Measurements from ENCODE around the gene NDUFAF2. TPM values are rescaled to one million over a fixed set of nuclear protein-coding genes. Genes with fewer than 3 reads are reported as not detected.

NDUFAF2 gene
- total and polyA plus RNA-seq, 2 experiments from 2014 or later = 31.6 to 155 TPM

- Histone ChIP-seq H3K9me2 (ENCODE audit: insufficient read depth) (peaks cover 8% of the 10 kb centered on the region; the same call in 1 of the 2 replicates), H3K4me1 (ENCODE audit: insufficient read depth) (no peaks in the 10 kb centered on the region), H3K36me3 (ENCODE audit: insufficient read depth) (no peaks in the 10 kb centered on the region), H3F3A (replicated peaks; ENCODE audit: low read depth) (no peaks in the 10 kb centered on the region), H3K4me3 (no peak overlapping the region), H3K4me2 (no peak overlapping the region), H3K27ac (ENCODE audit: low read depth) (no peak overlapping the region), H2AFZ (peak overlapping the region; percentile 56), H3K79me2 (replicated peaks; ENCODE audit: insufficient read depth) (no peaks in the 10 kb centered on the region), H3K27me3 (ENCODE audit: insufficient read depth) (no peaks in the 10 kb centered on the region), H4K20me1 (replicated peaks; ENCODE audit: insufficient read depth) (no peaks in the 10 kb centered on the region; the same call in 1 of the 2 replicates)
- peak; percentile 10 for DNase-seq (ENCODE audit: low spot score)
- no peak overlapping the region for H3K4me3 Mint-ChIP-seq
- H3K9me3 Mint-ChIP-seq = peaks cover 5% of the 10 kb centered on the region
- H3K27me3 Mint-ChIP-seq (ENCODE audit: insufficient read depth, low read depth, poor library complexity) = no peaks in the 10 kb centered on the region
- no peak overlapping the region for H3K27ac Mint-ChIP-seq
- H3K36me3 Mint-ChIP-seq (ENCODE audit: low read depth) = peaks cover 4% of the 10 kb centered on the region; the same call in 2 of the 3 replicates
- no peak for TF ChIP-seq STAT1 (IDR thresholded peaks at IDR 0.05; ENCODE audit: unreplicated experiment)
- TF ChIP-seq REST (IDR thresholded peaks at IDR 0.05; ENCODE audit: unreplicated experiment) = no peak
- no peak for TF ChIP-seq CTCF (conservative IDR thresholded peaks at IDR 0.05; ENCODE audit: low read depth in 2 of 2)
- TF ChIP-seq CREB1 (CRISPR knock-in tag; IDR thresholded peaks at IDR 0.05; ENCODE audit: low read depth) = no peak
- TF ChIP-seq POLR2AphosphoS5 (IDR thresholded peaks at IDR 0.05; ENCODE audit: low read depth) = no peak
- TF ChIP-seq, protein P1, sequence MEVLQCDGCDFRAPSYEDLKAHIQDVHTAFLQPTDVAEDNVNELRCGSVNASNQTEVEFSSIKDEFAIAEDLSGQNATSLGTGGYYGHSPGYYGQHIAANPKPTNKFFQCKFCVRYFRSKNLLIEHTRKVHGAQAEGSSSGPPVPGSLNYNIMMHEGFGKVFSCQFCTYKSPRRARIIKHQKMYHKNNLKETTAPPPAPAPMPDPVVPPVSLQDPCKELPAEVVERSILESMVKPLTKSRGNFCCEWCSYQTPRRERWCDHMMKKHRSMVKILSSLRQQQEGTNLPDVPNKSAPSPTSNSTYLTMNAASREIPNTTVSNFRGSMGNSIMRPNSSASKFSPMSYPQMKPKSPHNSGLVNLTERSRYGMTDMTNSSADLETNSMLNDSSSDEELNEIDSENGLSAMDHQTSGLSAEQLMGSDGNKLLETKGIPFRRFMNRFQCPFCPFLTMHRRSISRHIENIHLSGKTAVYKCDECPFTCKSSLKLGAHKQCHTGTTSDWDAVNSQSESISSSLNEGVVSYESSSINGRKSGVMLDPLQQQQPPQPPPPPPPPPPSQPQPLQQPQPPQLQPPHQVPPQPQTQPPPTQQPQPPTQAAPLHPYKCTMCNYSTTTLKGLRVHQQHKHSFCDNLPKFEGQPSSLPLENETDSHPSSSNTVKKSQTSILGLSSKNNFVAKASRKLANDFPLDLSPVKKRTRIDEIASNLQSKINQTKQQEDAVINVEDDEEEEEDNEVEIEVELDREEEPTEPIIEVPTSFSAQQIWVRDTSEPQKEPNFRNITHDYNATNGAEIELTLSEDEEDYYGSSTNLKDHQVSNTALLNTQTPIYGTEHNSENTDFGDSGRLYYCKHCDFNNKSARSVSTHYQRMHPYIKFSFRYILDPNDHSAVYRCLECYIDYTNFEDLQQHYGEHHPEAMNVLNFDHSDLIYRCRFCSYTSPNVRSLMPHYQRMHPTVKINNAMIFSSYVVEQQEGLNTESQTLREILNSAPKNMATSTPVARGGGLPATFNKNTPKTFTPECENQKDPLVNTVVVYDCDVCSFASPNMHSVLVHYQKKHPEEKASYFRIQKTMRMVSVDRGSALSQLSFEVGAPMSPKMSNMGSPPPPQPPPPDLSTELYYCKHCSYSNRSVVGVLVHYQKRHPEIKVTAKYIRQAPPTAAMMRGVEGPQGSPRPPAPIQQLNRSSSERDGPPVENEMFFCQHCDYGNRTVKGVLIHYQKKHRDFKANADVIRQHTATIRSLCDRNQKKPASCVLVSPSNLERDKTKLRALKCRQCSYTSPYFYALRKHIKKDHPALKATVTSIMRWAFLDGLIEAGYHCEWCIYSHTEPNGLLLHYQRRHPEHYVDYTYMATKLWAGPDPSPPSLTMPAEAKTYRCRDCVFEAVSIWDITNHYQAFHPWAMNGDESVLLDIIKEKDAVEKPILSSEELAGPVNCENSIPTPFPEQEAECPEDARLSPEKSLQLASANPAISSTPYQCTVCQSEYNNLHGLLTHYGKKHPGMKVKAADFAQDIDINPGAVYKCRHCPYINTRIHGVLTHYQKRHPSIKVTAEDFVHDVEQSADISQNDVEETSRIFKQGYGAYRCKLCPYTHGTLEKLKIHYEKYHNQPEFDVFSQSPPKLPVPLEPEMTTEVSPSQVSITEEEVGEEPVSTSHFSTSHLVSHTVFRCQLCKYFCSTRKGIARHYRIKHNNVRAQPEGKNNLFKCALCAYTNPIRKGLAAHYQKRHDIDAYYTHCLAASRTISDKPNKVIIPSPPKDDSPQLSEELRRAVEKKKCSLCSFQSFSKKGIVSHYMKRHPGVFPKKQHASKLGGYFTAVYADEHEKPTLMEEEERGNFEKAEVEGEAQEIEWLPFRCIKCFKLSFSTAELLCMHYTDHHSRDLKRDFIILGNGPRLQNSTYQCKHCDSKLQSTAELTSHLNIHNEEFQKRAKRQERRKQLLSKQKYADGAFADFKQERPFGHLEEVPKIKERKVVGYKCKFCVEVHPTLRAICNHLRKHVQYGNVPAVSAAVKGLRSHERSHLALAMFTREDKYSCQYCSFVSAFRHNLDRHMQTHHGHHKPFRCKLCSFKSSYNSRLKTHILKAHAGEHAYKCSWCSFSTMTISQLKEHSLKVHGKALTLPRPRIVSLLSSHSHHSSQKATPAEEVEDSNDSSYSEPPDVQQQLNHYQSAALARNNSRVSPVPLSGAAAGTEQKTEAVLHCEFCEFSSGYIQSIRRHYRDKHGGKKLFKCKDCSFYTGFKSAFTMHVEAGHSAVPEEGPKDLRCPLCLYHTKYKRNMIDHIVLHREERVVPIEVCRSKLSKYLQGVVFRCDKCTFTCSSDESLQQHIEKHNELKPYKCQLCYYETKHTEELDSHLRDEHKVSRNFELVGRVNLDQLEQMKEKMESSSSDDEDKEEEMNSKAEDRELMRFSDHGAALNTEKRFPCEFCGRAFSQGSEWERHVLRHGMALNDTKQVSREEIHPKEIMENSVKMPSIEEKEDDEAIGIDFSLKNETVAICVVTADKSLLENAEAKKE (CRISPR knock-in tag; IDR thresholded peaks at IDR 0.05) = no peak
- TF ChIP-seq JUNB (IDR thresholded peaks at IDR 0.05; ENCODE audit: unreplicated experiment) = no peak
- TF ChIP-seq ZNF114 (CRISPR knock-in tag; IDR thresholded peaks at IDR 0.05) = no peak
- no peak for TF ChIP-seq ETS1 (IDR thresholded peaks at IDR 0.05)
- TF ChIP-seq EZH2 (IDR thresholded peaks at IDR 0.05; ENCODE audit: low read depth, unreplicated experiment) = no peak
- TF ChIP-seq EZH2phosphoT487 (IDR thresholded peaks at IDR 0.05; ENCODE audit: unreplicated experiment) = no peak
- TF ChIP-seq ZNF331 (CRISPR knock-in tag; IDR thresholded peaks at IDR 0.05; ENCODE audit: low read depth) = no peak
- no peak for TF ChIP-seq NANOG (IDR thresholded peaks at IDR 0.05; ENCODE audit: borderline replicate concordance)
- peak; percentile 60 for ATAC-seq
- H3K4me1 Mint-ChIP-seq = no peaks in the 10 kb centered on the region
Observed at GRCh38 chr5:61200582-61201155, 255.7 kb downstream of the NDUFAF2 start.

All from GM23338 (cell line).